WTC11 (cell line): Measurements from ENCODE around the gene S100PBP.

Source experiments
- ATF3 ChIP-seq: sonication (generic); formaldehyde crosslinking; conservative IDR thresholded peaks from 2 replicates; pipeline ENCODE4 v1.8.1; 2022; ENCODE audit warnings: mild to moderate bottlenecking, missing genetic modification reagents
- CTCF ChIP-seq: fragments of 200-600 bp; IDR thresholded peaks from 2 replicates; pipeline ENCODE4 v1.8.0; 2022; ENCODE audit warnings: antibody characterized with exemption
- ESRRA ChIP-seq: sonication (generic); formaldehyde crosslinking; IDR thresholded peaks from 2 replicates; pipeline ENCODE4 v1.8.1; 2022; ENCODE audit warnings: mild to moderate bottlenecking, missing genetic modification reagents, borderline replicate concordance
- ZNF263 ChIP-seq: sonication (generic); formaldehyde crosslinking; IDR thresholded peaks from 2 replicates; pipeline ENCODE4 v1.8.1; 2022; ENCODE audit warnings: low read depth, mild to moderate bottlenecking, moderate library complexity, missing genetic modification reagents

GRCh38 chr1:32877211-32878110 lies 60.0 kb downstream of the S100PBP start:
- TF ChIP-seq ZNF263 (CRISPR knock-in tag) (no peak), ESRRA (CRISPR knock-in tag) (no peak), ATF3 (CRISPR knock-in tag) (no peak), CTCF (no peak)
